A673 (cell line): Measurements from ENCODE around the gene EXT2.

Experiments used
- CTCF ChIP-seq: fragments of 300-800, 200-600 bp; sonication (generic); conservative IDR thresholded peaks from 2 replicates; pipeline ENCODE4 v1.5.1; 2017; ENCODE audit warnings: low read depth, mild to moderate bottlenecking, antibody characterized with exemption, low read length, moderate library complexity, mixed read lengths
- EZH2 ChIP-seq: fragments of 200-600 bp; sonication (generic); IDR thresholded peaks from 2 replicates; pipeline ENCODE4 v1.6.1; 2017; ENCODE audit warnings: borderline replicate concordance, low read depth, mild to moderate bottlenecking, mixed read lengths, antibody characterized with exemption, low read length; ENCODE audit not compliant: poor library complexity, severe bottlenecking

DNA sequence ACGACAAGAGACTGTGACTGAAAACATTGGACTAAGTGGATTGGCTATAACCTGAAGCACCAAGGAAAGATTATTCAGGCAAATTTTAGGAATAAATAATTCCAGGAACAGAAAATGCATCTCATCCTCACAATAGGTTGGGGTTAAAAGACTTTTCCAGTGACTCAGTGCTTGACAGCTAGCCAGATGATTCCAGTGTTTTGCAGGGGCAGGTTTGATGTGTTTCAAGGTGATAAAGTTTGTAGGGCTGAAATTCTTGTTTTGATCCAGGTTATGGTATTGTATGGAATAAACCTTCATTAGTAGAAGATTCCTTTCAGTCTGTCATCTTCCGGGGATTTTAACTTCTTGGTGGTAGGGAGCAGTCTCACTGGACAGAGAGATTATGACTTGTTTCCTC is 2.3 kb downstream of the EXT2 start:
- TF ChIP-seq CTCF (no peak), EZH2 (no peak)
